Glomerular endothelial cell (primary cell): ENCODE data around the gene FRMD4A. TPM values are rescaled to one million over a fixed set of nuclear protein-coding genes. Genes with fewer than 3 reads are reported as not detected.
"Not testable (repeated sequence)": the region's sequence is repeated elsewhere in the genome, so short reads cannot be mapped to it uniquely, and the experiment has no call there.

ENCODE experiments used
- DNase-seq: peaks from one replicate; pipeline ENCODE4 v3.0.0-alpha.2; 2011; ENCODE audit warnings: low read depth, low spot score; ENCODE audit errors: extremely low read depth
- total RNA-seq: library from RNA; depleted of rRNA; stranded (reverse); fragments of >200 nt; gene quantifications from 2 replicates; pipeline ENCODE4 v1.2.3, GENCODE V29; 2015

The FRMD4A gene
- total RNA-seq, 1 donor from 2014 or later: 162 TPM

GRCh38 chr10:14066106-14066505 is 264.6 kb downstream of the FRMD4A start:
- no peak for DNase-seq

- no peak for DNase-seq
Observed at GRCh38 chr10:14063531-14064285, 267.0 kb downstream of the FRMD4A start.

- no peak for DNase-seq
Observed at GRCh38 chr10:14062528-14063260, 268.0 kb downstream of the FRMD4A start.

- DNase-seq: no peak
Observed at GRCh38 chr10:14060320-14061070, 270.2 kb downstream of the FRMD4A start.

GRCh38 chr10:14056610-14057332 is 274.0 kb downstream of the FRMD4A start:
- no peak for DNase-seq

- no peak for DNase-seq
Observed at GRCh38 chr10:14052931-14053330, 277.8 kb downstream of the FRMD4A start.

GRCh38 chr10:14050598-14050997 is 280.1 kb downstream of the FRMD4A start:
- DNase-seq: no peak

GRCh38 chr10:14048930-14049613 is 281.7 kb downstream of the FRMD4A start:
- no peak for DNase-seq

GRCh38 chr10:14047431-14047830 is 283.3 kb downstream of the FRMD4A start:
- no peak for DNase-seq

GRCh38 chr10:14042051-14042450 is 288.7 kb downstream of the FRMD4A start:
- DNase-seq: not testable (repeated sequence)

- no peak for DNase-seq
Observed at GRCh38 chr10:14040787-14041631, 289.7 kb downstream of the FRMD4A start.

- DNase-seq: no peak
Observed at GRCh38 chr10:14039968-14040668, 290.6 kb downstream of the FRMD4A start.

- no peak for DNase-seq
Observed at GRCh38 chr10:14036233-14036632, 294.5 kb downstream of the FRMD4A start.

- DNase-seq: no peak
Observed at GRCh38 chr10:14035506-14035905, 295.2 kb downstream of the FRMD4A start.

GRCh38 chr10:14032406-14032998 is 298.2 kb downstream of the FRMD4A start:
- no peak for DNase-seq

GRCh38 chr10:14026325-14026724 is 304.4 kb downstream of the FRMD4A start:
- no peak for DNase-seq

- no peak for DNase-seq
Observed at GRCh38 chr10:14025283-14026189, 305.2 kb downstream of the FRMD4A start.
